ENCODE data around the gene RAP1GDS1. TPM values are rescaled to one million over a fixed set of nuclear protein-coding genes. Genes with fewer than 3 reads are reported as not detected.

The RAP1GDS1 gene
- total and polyA plus RNA-seq, 10 donors: 13.5 to 55.1 (median 46.4) TPM

DNA sequence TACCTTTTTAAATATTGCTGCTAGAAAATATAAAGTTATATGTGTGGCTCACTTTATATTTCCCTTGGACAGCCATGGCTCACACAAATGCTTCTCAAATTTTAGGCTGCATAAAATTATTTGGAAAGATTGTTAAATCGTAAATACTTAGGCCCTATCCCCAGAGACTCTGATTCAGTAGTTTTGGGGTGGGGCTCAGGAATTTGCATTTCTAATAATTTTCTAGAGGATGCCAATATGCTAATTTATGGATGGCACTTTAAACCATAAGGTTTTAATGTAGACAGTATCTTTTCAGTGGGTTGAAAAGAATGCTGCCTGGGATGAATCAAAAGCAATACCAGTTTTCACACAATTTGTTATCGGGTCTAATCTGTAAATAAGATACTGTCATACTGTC lies 49.7 kb downstream of the RAP1GDS1 start:
- Histone ChIP-seq H3K27me3 (replicated peaks in 1 of 7) (no peaks in the 10 kb centered on the region), H3K4me3 (no peak overlapping the region), H3K27ac (no peak overlapping the region), H3K9me3 (no peaks in the 10 kb centered on the region), H3K36me3 (no peaks in the 10 kb centered on the region), H3K4me1 (no peaks in the 10 kb centered on the region)
- WGBS, 5 donors: 94 to 100% (median 97%) methylated on average over 2 of the region's 2 CpGs
- DNase-seq: no peak
- intact Hi-C loops (cut with DNase I; ENCODE audit: low total_unique reads): no loop called here
- no peak for TF ChIP-seq POLR2AphosphoS5 (IDR thresholded peaks at IDR 0.05)
- TF ChIP-seq POLR2A (IDR thresholded peaks at IDR 0.05): no peak
- TF ChIP-seq, protein P1, sequence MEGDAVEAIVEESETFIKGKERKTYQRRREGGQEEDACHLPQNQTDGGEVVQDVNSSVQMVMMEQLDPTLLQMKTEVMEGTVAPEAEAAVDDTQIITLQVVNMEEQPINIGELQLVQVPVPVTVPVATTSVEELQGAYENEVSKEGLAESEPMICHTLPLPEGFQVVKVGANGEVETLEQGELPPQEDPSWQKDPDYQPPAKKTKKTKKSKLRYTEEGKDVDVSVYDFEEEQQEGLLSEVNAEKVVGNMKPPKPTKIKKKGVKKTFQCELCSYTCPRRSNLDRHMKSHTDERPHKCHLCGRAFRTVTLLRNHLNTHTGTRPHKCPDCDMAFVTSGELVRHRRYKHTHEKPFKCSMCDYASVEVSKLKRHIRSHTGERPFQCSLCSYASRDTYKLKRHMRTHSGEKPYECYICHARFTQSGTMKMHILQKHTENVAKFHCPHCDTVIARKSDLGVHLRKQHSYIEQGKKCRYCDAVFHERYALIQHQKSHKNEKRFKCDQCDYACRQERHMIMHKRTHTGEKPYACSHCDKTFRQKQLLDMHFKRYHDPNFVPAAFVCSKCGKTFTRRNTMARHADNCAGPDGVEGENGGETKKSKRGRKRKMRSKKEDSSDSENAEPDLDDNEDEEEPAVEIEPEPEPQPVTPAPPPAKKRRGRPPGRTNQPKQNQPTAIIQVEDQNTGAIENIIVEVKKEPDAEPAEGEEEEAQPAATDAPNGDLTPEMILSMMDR (IDR thresholded peaks at IDR 0.05 in 8 of 11, conservative IDR thresholded peaks at IDR 0.05 in 3 of 11): no peak

DNA sequence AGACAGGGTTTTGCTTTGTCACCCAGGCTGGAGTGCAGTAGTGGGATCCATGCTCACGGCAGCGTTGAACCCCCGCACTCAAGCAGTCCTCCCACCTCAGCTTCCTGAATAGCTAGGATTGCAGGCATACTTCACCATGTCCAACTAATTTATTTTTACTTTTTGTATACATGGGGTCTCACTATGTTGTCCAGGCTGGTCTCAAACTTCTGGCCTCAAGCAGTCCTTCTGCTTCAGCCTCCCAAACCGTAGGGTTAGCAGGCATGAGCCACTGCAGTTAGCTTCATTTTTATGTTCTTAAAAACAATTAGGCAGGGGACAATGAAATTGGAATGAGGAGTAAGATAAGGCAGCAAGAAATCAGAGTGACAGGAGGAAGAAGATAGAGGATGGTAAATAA lies 50.5 kb downstream of the RAP1GDS1 start:
- WGBS, 5 donors: 95 to 99% (median 98%) methylated on average over 4 of the region's 4 CpGs
- no peak for DNase-seq
- intact Hi-C loops (cut with DNase I; ENCODE audit: low total_unique reads): no loop called here
- Histone ChIP-seq H3K27me3 (replicated peaks in 1 of 7) (no peaks in the 10 kb centered on the region), H3K36me3 (no peaks in the 10 kb centered on the region), H3K9me3 (no peaks in the 10 kb centered on the region), H3K4me3 (no peak overlapping the region), H3K27ac (no peak overlapping the region), H3K4me1 (no peaks in the 10 kb centered on the region)
- TF ChIP-seq POLR2AphosphoS5 (IDR thresholded peaks at IDR 0.05) (no peak), POLR2A (IDR thresholded peaks at IDR 0.05) (no peak)
- TF ChIP-seq, protein P1 (IDR thresholded peaks at IDR 0.05 in 8 of 11, conservative IDR thresholded peaks at IDR 0.05 in 3 of 11): no peak

DNA sequence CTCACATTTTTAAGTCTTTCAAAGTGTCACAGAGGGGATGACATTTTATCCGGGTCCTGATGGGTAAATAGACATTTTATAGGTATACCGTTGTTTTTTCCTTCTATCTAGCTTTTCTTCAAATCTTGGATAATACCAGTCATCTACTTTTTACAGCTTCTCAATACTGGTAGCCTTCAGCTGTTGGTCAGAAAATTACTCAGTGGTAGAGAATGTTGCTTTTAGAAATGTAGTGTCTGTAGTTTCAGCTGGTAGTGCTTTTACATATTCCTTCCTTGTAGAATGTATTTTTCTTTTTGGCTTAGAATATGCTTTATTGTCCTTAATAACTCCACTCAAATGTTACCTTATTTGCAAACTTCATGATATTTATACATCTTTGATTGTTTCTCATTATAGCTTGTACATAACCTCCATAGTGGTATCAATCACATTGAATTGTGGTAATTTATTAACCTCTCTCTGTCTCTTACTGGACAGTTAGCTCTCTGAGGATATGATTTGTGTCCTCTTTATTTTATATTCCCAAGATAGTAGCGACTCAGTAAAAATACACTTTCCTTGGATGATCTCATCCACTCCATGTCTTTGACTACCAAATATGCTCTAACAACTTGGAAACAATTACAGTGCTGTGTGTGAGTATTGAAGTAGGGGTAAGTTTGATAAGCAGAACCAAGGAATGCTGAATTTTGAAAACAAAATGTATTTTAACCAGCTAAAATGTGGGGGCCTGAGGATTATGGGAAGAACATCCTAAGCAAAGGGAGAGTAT lies 53.8 kb downstream of the RAP1GDS1 start:
- TF ChIP-seq POLR2AphosphoS5 (IDR thresholded peaks at IDR 0.05) (no peak), POLR2A (IDR thresholded peaks at IDR 0.05) (no peak)
- TF ChIP-seq, protein P1 (IDR thresholded peaks at IDR 0.05 in 8 of 11, conservative IDR thresholded peaks at IDR 0.05 in 3 of 11): no peak
- intact Hi-C loops (cut with DNase I; ENCODE audit: low total_unique reads): no loop called here
- WGBS, 5 donors: 95 to 97% (median 97%) methylated on average over 3 of the region's 3 CpGs
- no peak for DNase-seq
- no peaks in the 10 kb centered on the region for H3K27me3 ChIP-seq (replicated peaks in 1 of 7)
- H3K9me3 ChIP-seq: peaks cover 0 to 5% (median 0%) of the 10 kb centered on the region in 8 donors
- H3K4me3 ChIP-seq: no peak overlapping the region
- H3K27ac ChIP-seq: no peak overlapping the region
- H3K36me3 ChIP-seq: peaks cover 0 to 7% (median 0%) of the 10 kb centered on the region in 6 donors
- no peaks in the 10 kb centered on the region for H3K4me1 ChIP-seq

DNA sequence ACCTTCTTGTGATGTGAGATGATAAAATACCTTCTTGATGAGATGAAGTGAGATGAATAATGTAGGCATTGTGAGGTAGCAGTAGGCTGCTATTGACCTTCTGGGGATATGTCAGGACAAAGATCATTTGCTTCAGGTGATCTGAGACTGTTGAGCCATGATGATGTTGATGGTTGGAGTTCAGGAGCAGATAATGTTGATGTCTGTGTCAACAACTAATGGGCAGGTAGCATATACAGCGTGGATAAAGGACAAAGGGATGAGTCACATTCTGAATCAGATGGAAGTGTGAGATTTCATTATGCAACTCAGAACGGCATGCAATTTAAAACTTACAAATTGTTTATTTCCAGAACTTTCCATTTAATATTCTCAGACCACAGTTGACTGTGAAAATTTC lies 57.3 kb downstream of the RAP1GDS1 start:
- no peak for DNase-seq

More for the DNA sequence above, 57.3 kb downstream of the RAP1GDS1 start:
- Histone ChIP-seq H3K9me3 (peaks cover 0 to 6% (median 0%) of the 10 kb centered on the region in 8 donors), H3K27me3 (replicated peaks in 1 of 7) (no peaks in the 10 kb centered on the region), H3K27ac (no peak overlapping the region), H3K4me1 (no peaks in the 10 kb centered on the region), H3K36me3 (peaks cover 0 to 13% (median 0%) of the 10 kb centered on the region in 6 donors), H3K4me3 (no peak overlapping the region)
- TF ChIP-seq POLR2AphosphoS5 (IDR thresholded peaks at IDR 0.05) (no peak), POLR2A (IDR thresholded peaks at IDR 0.05) (no peak)
- TF ChIP-seq, protein P1 (IDR thresholded peaks at IDR 0.05 in 8 of 11, conservative IDR thresholded peaks at IDR 0.05 in 3 of 11): no peak
- 76 to 97% (median 92%) methylated on average over 2 of the region's 2 CpGs for WGBS, 5 donors
- intact Hi-C loops (cut with DNase I; ENCODE audit: low total_unique reads): no loop called here
